Smooth muscle cell of the brain vasculature (primary cell): ENCODE measurements around the gene POLE2.
"Not testable (repeated sequence)": the region's sequence is repeated elsewhere in the genome, so short reads cannot be mapped to it uniquely, and the experiment has no call there.

Experiments
- DNase-seq: peaks from one replicate; pipeline ENCODE4 v3.0.0-alpha.2; 2012; ENCODE audit warnings: low read depth, low spot score

Gene POLE2

DNA sequence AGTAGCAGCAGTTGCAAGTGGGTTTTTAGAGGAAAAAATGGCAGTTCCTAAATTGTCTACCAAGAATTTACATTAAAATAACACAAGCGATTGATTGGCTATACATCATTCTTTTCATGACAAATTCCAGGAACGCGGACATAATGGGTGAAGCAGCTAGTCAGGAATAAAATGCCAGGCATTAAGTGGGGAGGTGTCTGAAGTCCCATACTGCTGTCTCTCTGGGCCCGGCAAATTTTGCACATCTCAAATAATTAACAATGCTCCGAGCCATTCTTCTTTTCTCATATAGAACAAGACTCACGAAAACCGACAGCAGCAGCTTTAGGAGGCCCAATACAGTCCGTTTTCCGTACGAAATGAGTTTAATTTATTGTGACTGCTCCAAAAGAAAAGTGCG is 68.3 kb downstream of the POLE2 start:
- DNase-seq = no peak

DNA sequence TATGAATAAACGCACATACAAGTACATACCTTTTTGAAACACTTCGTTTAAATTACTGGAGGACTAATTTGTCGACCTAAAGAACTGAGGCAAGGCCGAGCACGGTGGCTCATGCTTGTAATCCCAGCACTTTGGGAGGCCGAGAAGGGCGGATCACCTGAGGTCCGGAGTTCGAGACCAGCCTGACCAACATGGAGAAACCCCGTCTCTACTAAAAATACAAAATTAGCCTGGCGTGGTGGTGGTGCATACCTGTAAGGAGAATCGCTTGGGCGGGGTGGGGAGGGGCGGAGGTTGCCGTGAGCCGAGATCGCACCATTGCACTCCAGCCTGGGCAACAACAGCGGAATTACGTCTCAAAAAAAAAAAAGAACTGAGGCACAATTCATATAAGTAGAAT is 68.7 kb downstream of the POLE2 start:
- DNase-seq = not testable (repeated sequence)

DNA sequence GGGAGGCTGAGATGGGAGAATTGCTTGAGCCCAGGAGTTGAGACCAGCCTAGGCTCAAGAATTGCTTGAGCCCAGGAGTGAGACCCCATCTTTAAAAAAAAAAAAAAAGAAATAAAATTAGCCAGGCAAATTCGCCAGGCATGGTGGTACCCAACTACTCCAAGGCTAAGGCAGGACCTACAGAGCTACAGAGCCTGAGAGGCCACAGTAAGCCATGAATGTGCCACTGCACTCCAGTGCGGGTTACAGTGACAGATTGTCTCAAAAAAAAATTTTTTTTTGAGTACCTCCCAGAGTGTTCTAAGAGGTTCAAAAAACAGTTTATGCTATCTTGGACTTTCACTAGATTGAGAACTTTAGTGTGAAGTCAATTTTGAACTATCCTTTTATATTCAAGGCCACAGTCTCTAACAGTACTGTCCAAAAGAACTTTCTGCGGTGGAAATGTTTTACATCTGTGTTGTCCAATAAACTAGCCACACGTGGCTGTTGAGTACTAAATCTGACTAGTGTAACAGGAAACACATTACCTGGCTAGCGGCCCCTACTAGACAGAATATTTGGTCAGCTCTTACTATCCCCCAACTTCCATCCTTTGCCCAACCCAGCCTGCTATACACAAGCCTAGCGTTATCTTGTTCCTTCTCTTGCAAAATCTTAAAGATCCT is 70.0 kb downstream of the POLE2 start:
- DNase-seq = no peak

DNA sequence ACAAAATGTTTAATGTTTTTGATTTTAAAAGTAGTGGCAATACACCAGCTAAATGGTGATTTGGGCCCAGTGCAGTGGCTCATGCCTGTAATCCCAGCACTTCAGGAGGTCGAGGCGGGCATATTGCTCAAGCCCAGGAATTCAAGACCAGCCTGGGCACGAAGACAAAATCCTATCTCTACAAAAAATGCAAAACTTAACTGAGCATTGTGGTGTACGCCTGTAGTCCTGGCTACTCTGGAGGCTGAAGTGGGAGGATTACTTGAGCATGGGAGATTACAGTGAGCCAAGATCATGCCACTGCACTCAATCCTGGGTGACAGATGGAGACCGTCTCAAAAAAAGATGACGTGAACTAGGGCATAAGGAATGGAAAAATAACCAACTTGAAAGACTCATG is 72.2 kb downstream of the POLE2 start:
- no peak for DNase-seq

DNA sequence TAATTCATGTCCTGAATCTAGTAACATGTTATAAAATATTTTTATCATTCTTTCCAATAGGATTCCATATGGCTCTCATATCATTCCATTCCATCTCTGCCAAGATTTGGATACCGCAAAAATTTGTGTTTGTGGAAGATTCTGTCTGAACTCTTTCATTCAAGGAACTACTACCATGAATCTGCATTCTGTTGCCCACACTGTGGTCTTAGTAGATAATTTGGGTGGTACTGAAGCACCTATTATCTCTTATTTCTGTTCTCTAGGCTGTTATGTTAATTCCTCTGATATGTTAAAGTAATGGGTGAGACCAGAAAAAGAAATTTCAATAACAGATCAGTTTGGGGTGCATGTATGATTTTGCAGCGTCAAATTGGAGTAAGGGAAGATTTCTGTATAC is 73.8 kb downstream of the POLE2 start:
- DNase-seq = no peak

DNA sequence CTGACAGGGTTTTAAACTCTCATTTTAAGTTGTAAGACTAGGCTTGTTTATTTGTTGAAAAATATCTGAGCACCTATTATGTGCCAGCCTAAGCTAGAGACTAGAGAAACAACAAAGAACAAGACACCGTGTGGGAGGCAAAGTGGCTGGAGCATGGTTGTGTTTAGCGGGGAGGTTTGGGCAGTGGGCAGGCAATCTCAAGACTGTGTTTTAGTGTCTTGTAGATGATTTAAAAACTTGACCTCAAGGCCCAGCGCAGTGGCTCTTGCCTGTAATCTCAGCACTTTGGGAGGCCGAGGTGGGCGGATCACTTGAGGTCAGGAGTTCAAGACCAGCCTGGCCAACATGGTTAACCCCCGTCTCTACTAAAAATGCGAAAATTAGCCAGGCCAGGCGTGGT is 75.3 kb downstream of the POLE2 start:
- DNase-seq = no peak

DNA sequence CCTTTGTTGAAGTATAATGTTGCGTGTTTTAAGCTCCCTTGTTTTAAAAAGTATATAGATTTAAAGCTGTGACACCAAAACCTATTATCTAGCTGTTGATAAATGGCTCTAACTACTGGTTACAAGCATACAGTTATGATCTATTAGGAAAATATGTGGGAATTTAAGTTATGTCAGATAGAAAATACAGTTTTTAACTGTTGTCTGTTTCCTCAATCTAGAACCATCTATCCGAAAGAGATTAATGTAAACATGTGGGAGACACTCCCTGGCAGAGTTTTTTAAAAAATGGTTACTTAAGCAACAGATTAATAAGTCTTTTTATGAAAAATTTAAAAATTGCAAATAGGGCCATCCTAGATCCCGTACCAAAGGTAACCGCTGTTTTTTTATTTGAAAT is 75.8 kb downstream of the POLE2 start:
- no peak for DNase-seq

DNA sequence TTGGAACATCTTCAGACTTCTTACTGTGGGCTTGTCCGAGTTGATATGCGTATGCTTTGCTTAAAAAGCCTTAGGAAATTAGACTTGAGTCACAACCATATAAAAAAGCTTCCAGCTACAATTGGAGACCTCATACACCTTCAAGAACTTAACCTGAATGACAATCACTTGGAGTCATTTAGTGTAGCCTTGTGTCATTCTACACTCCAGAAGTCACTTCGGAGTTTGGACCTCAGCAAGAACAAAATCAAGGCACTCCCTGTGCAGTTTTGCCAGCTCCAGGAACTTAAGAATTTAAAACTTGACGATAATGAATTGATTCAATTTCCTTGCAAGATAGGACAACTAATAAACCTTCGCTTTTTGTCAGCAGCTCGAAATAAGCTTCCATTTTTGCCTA is 80.4 kb downstream of the POLE2 start:
- no peak for DNase-seq

DNA sequence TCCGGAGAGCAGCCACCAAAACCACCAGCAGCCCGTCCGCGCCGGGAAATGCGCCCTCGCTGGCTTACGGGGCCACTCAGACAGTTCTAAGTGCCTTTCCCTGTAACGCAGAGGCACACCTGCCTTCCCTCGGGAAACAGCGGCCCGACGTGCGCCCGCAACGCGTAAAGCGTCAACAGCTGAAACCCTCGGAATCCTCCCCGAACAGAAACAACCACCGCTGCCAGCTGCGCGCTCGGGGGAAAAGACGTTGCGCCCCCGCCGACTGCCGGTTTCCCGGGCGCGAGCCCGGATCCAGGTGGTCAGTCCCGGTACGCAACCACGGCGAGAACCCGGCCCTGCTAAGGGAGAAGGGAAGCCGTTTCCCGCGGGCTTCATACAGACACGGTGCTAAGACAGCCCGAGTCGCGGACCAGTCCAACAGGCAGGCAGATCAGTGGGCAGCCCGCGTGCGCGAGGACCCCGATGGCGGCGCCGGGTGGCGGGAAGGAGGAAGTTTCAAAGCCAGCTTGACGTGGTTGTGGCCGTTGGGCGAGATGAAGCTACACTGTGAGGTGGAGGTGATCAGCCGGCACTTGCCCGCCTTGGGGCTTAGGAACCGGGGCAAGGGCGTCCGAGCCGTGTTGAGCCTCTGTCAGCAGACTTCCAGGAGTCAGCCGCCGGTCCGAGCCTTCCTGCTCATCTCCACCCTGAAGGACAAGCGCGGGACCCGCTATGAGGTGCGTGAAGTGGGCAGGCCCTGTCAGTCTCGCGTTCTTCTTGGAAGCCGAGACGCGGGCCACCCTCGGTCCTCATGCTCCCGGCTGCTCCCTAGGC is 89.3 kb downstream of the POLE2 start, which contains the start of gene LRR1:
Gene LRR1, plus strand, starts transcription at position 456 of the 816 bp plus-strand sequence. Its CDS starts 81 bp downstream, at position 537.
- peak; percentile 53 for DNase-seq

DNA sequence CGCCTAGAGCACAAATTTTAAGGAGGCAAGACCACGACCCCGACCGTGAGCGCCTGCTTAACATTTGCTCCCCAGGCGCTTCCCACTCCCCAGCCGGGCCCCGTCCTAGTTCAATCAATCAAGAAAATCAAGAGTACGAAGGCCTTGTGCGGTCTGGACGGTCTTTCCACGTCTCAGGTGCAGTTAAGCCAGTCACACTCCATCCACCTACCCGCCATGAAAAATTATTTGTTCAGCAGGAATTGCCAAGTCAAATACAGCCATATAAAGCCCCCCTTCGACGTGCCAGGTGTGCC is 89.9 kb downstream of the POLE2 start:
- DNase-seq = no peak

DNA sequence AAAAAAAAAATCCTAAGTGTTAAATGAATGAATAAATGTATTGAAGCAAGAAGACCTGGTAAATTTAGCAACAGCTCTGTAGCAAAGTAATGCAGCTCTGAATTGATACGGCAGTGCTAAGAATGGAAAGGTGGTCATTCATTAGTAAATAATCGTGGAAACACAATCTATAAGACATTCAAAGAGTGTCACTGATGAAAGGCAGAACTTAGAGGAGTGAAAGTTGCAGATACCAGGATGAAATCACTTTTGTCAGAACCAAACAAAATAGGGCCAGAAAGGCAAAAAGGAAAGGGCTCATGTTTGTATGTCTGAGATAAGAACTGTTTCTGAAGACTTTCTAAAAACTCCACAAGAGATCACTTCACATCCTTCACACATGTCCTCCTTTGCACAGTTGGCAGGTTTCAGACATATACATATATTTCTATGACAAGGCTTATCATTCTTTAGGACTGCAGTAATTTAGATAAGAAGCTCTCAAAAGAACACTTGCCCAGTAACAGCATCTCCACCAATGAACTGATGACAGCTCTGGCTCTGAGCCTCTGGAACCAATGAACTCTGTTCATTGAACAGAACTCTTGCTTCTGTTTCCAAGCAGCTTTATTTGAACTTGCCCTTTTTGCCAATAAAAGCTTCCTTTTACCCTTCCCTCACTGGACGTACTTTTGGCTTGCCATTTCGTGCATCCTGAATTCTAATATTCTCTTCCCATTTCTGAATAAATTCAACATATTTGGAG is 93.5 kb downstream of the POLE2 start:
- DNase-seq = no peak
